ENCODE measurements around the gene SKI. TPM values are rescaled to one million over a fixed set of nuclear protein-coding genes. Genes with fewer than 3 reads are reported as not detected.

The SKI gene
- 0.78 TPM for polyA plus RNA-seq

DNA sequence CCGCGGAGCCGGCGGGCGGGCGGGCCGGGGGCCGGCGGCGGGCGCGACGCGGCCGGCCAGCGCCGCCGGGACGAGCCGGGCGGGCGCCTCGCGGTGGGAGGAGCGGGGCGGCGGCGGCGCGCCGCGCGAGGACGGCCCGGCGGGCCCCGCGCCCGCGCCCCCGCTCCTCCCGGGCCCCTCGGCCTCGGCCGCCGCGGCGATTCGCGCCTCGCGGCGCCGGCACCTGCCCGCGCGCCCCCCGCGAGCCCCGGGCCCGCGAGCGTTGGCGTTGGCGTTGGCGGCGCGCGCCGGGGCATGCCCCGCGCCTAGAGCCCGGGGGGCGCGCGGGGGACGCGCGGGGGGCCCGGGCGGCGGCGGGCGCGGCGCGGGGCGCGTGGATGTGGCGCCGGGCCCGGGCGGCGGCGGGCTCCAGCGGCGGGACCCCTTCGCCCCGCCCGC is at the start of gene SKI:
Gene SKI, plus strand, starts transcription at position 163 of the 438 bp plus-strand sequence. CDS start 448 bp downstream, outside the sequence.
- Mint-ChIP-seq H3K36me3 (no peaks in the 10 kb centered on the region), H3K27ac (peak within 1 kb of the TSS; percentile 94 to 99 (median 97)), H3K4me1 (peaks cover 17 to 31% (median 25%) of the 10 kb centered on the region in 3 donors), H3K4me3 (peak within 1 kb of the TSS; percentile 94 to 99 (median 97)), H3K27me3 (no peaks in the 10 kb centered on the region), H3K9me3 (no peaks in the 10 kb centered on the region)

DNA sequence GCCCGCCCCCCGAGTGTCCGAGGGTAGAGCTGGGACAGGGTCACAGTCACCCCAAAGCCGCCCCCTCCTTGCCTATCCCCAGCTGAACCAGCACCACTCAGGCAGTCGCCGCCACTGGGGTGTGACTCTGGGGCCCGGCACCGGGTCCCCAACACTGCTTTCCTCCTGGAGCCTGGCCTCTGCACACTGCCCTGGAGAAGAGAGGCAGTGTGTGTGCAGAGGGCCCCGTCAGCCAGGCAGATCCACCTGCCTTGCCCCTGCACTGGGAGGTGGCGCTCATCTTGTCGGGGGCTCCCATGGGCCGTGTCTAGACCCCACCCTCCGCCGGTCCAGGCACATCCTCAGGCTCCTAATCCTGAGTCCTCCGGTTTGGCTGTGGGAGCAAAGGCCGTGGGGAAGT is 49.2 kb upstream of the SKI start:
- peaks cover 0 to 3% (median 0%) of the 10 kb centered on the region in 3 donors for H3K4me1 Mint-ChIP-seq
- H3K9me3 Mint-ChIP-seq = no peaks in the 10 kb centered on the region
- no peak overlapping the region for H3K4me3 Mint-ChIP-seq
- H3K27me3 Mint-ChIP-seq = no peaks in the 10 kb centered on the region
- peaks cover 5% of the 10 kb centered on the region for H3K36me3 Mint-ChIP-seq
- no peak overlapping the region for H3K27ac Mint-ChIP-seq

DNA sequence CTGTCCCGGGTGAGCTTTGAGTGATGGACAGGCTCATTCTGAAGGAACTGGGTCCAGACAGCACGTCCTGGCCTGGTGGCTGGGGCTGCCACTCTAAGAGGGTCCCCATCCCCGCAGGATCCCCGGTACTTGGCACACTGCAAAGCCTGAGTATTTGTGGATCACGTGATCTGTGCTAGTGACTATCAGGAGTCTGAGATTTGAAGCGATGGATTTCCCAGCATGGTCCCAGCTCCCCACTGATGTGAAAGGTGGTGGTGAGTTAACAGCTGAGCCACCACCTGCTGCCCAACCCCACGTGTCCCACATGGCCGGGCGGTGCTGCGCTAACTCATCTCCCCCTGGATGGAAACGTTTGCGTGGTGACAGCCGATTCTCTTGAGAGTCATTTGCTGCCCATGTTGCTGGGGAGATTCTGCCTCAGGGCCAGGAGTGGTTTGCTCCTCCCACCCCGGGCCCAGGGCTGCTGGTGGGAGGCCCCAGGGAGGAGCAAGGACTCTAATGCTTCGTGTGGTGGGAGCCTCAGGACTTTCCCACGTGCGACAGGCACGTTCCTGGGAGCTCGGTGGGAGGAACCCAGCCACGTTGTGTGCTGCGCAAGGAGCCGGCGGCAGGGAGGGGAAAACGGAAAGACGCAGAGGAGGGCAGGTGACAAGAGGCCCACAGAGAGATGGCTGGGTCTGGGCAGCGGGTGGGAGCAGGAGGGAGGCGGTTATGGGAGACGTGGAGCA is 48.7 kb upstream of the SKI start:
- H3K4me1 Mint-ChIP-seq = peaks cover 0 to 3% (median 0%) of the 10 kb centered on the region in 3 donors
- no peaks in the 10 kb centered on the region for H3K27me3 Mint-ChIP-seq
- H3K9me3 Mint-ChIP-seq = no peaks in the 10 kb centered on the region
- H3K27ac Mint-ChIP-seq = no peak overlapping the region
- peaks cover 5% of the 10 kb centered on the region for H3K36me3 Mint-ChIP-seq
- no peak overlapping the region for H3K4me3 Mint-ChIP-seq

DNA sequence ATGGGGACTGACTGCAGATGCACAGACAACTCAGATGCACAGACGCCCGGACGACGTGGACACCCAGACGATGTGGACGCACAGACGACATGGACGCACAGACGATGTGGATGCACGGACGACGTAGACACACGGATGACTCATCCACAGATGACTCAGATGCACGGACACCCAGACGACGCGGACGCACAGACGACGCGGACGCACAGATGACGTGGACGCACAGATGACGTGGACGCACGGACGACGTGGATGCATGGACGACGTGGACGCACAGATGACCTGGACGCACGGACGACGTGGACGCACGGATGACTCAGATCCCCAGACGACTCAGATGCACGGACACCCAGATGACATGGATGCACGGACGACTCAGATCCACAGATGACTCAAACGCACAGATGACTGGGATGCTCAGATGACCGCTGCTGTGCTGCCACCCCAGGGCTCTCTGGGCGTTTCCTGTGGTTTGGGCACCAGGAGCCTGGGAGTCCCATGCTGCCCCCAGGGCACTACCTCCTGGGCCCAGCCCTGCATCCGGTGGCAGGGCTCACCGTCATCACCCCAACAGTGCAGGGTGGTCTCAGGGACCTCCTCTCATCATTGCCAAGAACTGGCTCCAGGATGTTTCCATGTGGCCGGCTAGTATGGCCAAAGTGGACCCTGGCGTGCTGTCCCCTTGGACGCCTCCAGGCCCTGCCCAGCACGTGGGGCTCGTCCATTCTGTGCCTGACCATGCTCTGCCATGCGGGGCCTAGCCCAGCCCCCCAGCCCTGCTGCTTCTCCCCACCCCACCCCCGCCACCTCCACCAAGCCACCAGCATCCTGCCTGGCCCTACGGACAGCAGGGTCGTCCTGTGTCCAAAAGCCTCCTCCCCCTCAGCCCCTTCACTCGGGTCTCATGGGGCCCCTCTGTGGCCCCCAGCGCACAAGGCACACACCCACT is 47.5 kb upstream of the SKI start:
- Mint-ChIP-seq H3K4me3 (no peak overlapping the region), H3K27me3 (no peaks in the 10 kb centered on the region), H3K36me3 (peaks cover 5% of the 10 kb centered on the region), H3K9me3 (no peaks in the 10 kb centered on the region), H3K4me1 (peaks cover 0 to 3% (median 2%) of the 10 kb centered on the region in 3 donors), H3K27ac (no peak overlapping the region)

DNA sequence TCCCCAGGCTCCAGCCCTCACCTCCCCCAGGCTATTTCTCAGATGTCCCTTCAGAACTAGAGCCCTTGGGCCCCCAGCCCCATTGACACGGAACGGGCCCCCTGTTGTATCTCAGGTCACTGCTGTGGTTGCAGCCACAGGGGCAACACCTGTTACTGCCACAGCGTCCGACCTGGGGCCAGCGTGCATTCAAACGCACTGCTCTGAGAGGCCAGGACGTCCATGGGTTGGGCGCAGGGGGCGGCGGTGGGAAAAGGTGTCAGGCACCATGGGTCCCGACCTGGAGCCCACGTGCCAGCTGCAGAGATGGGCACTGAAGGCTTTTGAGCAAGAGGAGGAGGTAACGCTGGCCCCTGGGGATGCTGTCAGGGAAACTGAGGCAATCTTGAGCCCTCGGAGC is 46.8 kb upstream of the SKI start:
- Mint-ChIP-seq H3K27ac (no peak overlapping the region), H3K4me3 (peak overlapping the region in 1 of 4 donors; percentile 22), H3K36me3 (peaks cover 2% of the 10 kb centered on the region), H3K9me3 (no peaks in the 10 kb centered on the region), H3K4me1 (peaks cover 0 to 3% (median 2%) of the 10 kb centered on the region in 3 donors), H3K27me3 (no peaks in the 10 kb centered on the region)

DNA sequence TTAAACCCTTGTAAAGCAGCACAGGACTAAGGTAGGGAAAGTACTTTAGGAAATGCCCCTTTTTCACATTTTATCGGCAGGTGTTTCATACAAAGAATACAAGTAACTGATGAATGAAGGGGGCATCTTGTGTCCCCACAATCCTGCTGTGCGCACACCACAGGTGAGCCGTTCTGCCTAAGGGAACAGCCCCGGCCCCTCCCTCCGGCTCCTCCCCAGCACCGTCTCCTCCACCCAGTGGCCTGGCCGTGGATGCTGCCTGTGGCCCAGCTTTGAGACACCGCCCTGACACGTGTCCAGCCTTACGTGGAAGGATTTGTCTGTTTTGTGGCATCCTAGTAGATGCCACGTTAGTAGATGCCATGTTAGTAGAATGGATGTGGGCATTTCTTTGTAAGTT is 46.4 kb upstream of the SKI start:
- Mint-ChIP-seq H3K27me3 (no peaks in the 10 kb centered on the region), H3K36me3 (peaks cover 3% of the 10 kb centered on the region), H3K4me1 (peaks cover 0 to 3% (median 2%) of the 10 kb centered on the region in 3 donors), H3K4me3 (no peak overlapping the region), H3K9me3 (no peaks in the 10 kb centered on the region), H3K27ac (peak overlapping the region in 1 of 3 donors; percentile 57)

DNA sequence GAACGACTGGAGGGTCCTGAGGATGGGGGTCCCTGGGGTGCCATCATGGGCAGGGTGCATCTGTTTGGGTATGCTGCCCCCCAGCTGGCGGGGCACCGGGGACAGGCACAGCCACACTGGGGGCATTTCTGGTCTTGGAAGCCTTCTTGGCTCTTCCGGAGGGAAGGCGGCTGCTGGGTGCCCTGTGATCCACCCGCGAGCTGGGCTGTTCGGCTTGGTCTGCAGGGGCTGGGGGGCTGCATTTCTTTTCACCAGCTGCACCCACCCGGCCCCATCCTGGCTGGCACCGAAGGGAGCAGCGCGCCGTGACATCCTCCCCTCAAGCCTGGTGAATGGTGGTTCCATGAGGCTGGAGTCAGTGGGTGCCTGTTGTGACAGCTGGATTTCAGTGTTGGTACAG is 45.7 kb upstream of the SKI start:
- no peak overlapping the region for H3K4me3 Mint-ChIP-seq

DNA sequence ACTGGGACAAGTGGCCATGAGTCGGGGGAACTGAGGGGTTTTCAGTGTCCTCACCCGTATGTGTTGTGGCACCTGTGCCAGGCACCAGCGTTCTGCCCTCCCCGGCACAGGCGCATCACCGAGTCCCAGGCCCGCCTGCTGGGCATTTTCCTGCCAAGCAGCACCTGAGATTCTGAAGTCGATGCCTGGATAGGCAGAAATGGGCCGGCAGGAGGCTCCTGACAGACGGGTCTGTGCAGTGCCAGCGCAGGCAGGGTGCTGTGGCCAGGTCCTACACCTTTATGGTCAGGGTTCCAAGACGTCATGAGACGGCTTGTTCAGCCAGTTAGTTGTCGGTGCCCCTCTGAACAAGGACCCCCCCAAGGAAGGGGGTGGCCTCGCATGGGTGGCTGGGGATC is 44.2 kb upstream of the SKI start:
- H3K4me3 Mint-ChIP-seq = no peak overlapping the region
- no peaks in the 10 kb centered on the region for H3K9me3 Mint-ChIP-seq
- peaks cover 3% of the 10 kb centered on the region for H3K36me3 Mint-ChIP-seq
- no peaks in the 10 kb centered on the region for H3K27me3 Mint-ChIP-seq
- no peak overlapping the region for H3K27ac Mint-ChIP-seq
- H3K4me1 Mint-ChIP-seq = peaks cover 0 to 2% (median 1%) of the 10 kb centered on the region in 3 donors

More for the DNA sequence above, 45.7 kb upstream of the SKI start:
- no peak overlapping the region for H3K27ac Mint-ChIP-seq
- no peaks in the 10 kb centered on the region for H3K27me3 Mint-ChIP-seq
- no peaks in the 10 kb centered on the region for H3K9me3 Mint-ChIP-seq
- peaks cover 0 to 3% (median 2%) of the 10 kb centered on the region in 3 donors for H3K4me1 Mint-ChIP-seq
- H3K36me3 Mint-ChIP-seq = peaks cover 3% of the 10 kb centered on the region

DNA sequence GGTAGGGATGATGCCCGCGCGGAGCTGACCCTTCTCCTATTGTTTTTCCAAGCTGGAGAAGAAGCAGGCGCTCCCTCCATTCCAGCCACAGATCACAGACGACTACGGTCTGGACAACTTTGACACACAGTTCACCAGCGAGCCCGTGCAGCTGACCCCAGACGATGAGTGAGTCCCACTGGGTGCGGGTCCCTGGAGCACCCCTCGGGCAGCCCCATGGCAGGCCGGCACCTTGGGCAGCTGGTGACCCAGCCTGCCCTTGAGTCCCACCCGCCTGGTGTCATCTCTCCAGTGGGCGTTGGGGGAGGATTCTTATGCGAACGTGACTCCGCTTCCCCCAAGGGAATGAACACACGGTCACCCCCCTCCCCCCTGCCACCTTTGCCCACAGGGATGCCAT is 43.6 kb upstream of the SKI start:
- H3K36me3 Mint-ChIP-seq = peaks cover 3% of the 10 kb centered on the region
- no peak overlapping the region for H3K4me3 Mint-ChIP-seq
- no peaks in the 10 kb centered on the region for H3K9me3 Mint-ChIP-seq
- peaks cover 3 to 5% (median 4%) of the 10 kb centered on the region in 3 donors for H3K4me1 Mint-ChIP-seq
- H3K27me3 Mint-ChIP-seq = no peaks in the 10 kb centered on the region
- peak overlapping the region in 1 of 3 donors; percentile 59 for H3K27ac Mint-ChIP-seq

DNA sequence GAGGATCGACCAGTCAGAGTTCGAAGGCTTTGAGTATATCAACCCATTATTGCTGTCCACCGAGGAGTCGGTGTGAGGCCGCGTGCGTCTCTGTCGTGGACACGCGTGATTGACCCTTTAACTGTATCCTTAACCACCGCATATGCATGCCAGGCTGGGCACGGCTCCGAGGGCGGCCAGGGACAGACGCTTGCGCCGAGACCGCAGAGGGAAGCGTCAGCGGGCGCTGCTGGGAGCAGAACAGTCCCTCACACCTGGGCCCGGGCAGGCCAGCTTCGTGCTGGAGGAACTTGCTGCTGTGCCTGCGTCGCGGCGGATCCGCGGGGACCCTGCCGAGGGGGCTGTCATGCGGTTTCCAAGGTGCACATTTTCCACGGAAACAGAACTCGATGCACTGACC is 43.2 kb upstream of the SKI start:
- peaks cover 3 to 5% (median 4%) of the 10 kb centered on the region in 3 donors for H3K4me1 Mint-ChIP-seq
- no peaks in the 10 kb centered on the region for H3K9me3 Mint-ChIP-seq
- H3K36me3 Mint-ChIP-seq = peaks cover 3% of the 10 kb centered on the region
- H3K4me3 Mint-ChIP-seq = no peak overlapping the region
- no peaks in the 10 kb centered on the region for H3K27me3 Mint-ChIP-seq
- no peak overlapping the region for H3K27ac Mint-ChIP-seq

DNA sequence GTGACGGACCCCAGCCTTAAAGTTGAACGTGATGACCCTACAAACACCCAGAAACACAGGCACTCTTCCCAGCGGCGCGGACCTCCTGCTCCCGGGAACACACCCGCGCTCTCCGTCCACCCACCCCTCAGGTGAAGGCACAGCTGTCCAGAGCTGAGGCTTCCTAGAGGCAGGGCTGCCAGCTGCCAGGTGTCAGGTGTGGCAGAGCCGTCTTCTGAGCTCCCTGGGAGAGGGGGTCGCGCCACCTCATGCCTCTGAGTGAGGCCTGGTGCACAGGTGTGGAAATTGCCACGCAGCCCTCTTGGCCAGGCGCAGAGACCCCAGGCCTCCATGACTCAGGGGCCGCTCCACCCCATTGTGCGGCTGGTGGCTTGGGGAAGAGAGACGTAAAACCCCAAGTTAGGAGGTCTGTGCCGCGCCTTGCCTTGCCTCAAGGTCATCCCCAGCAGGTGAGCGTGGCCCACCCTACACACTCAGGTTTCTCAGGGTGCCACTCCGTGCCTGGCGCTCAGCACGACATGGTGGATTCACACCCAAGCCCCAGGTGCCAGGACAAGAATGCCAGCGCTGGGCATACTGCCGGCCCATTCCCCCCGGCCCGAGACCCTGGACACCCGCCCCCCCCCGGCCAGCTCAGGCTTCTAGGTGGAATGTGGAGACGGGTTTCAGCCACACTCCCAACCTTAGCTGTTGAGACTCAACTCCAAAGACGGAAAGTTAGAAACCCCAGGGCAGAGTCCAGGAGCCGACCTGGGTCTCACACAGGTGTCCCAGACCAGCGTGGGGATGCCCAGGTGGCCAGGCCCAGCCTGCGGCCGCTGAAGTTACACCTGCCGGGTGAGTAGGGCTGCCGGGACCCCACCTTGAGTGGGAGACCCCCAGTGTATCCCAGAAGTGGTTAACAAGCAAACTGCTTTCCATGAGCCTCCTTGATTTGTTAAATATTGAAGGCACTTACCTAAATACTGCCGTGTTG is 42.0 kb upstream of the SKI start:
- H3K36me3 Mint-ChIP-seq = peaks cover 3% of the 10 kb centered on the region
- H3K27ac Mint-ChIP-seq = no peak overlapping the region
- H3K27me3 Mint-ChIP-seq = no peaks in the 10 kb centered on the region
- H3K9me3 Mint-ChIP-seq = no peaks in the 10 kb centered on the region
- peaks cover 3 to 5% (median 4%) of the 10 kb centered on the region in 3 donors for H3K4me1 Mint-ChIP-seq
- H3K4me3 Mint-ChIP-seq = no peak overlapping the region

DNA sequence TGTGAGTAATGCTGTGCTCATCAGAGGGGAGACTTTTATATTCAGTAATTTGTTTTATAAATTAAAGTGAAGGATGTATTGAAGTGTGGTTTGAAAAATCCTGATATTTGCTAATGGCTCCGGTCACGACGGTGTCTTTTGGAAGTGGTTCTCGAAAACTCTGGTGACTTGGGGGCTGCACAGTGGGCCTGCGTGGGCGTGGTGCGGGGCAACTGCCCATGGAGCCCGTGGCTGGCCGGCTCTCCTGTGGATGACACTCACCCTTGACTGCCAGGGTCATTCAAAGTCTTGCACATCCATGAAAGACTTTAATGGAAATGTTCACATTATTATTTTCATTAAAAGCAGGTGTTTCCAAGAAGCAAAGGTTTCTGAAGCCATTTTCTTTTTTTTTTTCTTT is 41.2 kb upstream of the SKI start:
- Mint-ChIP-seq H3K9me3 (no peaks in the 10 kb centered on the region), H3K27ac (no peak overlapping the region), H3K4me3 (no peak overlapping the region), H3K27me3 (no peaks in the 10 kb centered on the region), H3K4me1 (peaks cover 5 to 6% (median 6%) of the 10 kb centered on the region in 3 donors), H3K36me3 (peaks cover 3% of the 10 kb centered on the region)

DNA sequence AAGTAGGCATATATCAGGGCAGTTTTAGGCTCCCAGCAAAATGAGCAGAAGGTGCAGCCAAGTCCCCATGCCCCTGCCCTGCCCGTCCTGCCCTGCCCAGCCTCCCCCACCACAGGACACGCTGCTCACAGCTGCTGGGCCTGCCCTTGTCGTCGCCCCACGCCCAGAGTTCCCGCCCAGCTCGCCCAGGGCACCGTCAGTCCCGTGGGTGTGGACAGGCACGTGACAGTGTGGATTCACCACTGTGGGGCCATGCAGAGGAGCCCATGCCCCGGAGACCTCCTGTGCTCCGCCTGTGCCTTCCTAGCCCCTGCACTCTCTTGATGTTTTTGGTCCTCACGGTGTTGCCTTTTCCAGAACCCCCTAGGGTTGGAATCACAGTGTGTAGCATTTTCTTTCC is 40.5 kb upstream of the SKI start:
- Mint-ChIP-seq H3K4me1 (peaks cover 5 to 6% (median 6%) of the 10 kb centered on the region in 3 donors), H3K27ac (no peak overlapping the region), H3K36me3 (peaks cover 2% of the 10 kb centered on the region), H3K9me3 (no peaks in the 10 kb centered on the region), H3K27me3 (no peaks in the 10 kb centered on the region), H3K4me3 (no peak overlapping the region)

DNA sequence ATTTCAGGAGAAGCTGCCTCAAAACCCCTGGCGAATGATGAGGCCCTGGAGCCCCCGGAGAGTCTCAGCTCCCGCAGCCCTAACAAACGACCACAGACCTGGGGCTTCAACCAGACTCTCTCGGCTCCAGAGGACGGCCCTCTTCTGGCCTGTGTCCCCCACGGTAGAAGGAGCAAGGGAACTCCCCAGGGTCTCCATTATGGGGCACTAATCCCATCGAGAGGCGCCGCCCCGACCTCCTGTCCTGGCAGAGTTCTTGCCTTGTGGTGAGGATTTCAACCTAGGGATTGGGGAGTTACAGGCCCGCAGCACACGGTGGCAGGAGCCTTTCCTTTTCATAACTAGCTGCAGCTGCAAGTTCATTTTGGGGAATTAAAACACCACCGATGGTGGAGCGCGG is 39.8 kb upstream of the SKI start:
- Mint-ChIP-seq H3K27ac (peak overlapping the region in 1 of 3 donors; percentile 45), H3K9me3 (no peaks in the 10 kb centered on the region), H3K36me3 (peaks cover 1% of the 10 kb centered on the region), H3K4me3 (peak overlapping the region in 1 of 4 donors; percentile 80), H3K4me1 (peaks cover 5 to 6% (median 6%) of the 10 kb centered on the region in 3 donors), H3K27me3 (no peaks in the 10 kb centered on the region)

All from IgD-negative memory B cell (primary cell).